NCI-H2196 treated with DMSO at 0.1 percent for 48 hours (cell line): ENCODE data around the gene ZDHHC24.

Experiments
- DNase-seq: peaks from one replicate; lab custom pipeline; 2025; ENCODE audit not compliant: unreplicated experiment; lab: John Stamatoyannopoulos, UW

ZDHHC24 gene

DNA sequence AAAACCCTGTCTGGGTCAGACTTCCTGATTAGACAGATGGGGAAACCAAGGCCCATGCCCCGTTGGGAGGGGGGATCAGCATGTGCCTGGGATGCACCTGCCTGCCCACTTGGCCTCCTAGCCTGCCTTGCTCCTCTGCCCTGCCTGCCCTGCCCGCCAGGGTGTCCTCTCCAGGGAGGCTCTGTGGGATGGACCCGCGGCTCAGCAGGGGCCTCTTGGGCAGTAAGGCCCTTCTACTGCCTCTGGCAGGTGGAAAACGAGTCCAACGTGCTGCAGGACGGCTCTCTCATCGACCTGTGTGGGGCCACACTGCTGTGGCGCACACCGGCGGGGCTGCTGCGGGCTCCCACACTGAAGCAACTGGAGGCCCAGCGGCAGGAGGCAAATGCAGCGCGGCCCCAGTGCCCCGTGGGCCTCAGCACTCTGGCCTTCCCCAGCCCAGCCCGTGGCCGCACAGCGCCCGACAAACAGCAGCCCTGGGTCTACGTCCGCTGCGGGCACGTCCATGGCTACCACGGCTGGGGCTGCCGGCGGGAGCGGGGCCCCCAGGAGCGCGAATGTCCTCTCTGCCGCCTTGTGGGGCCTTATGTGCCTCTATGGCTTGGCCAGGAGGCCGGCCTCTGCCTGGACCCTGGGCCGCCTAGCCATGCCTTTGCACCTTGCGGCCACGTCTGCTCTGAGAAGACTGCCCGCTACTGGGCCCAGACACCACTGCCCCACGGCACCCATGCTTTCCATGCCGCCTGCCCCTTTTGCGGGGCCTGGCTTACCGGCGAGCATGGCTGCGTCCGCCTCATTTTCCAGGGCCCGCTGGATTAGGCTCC is 70.3 kb downstream of the ZDHHC24 start:
- DNase-seq = no peak

DNA sequence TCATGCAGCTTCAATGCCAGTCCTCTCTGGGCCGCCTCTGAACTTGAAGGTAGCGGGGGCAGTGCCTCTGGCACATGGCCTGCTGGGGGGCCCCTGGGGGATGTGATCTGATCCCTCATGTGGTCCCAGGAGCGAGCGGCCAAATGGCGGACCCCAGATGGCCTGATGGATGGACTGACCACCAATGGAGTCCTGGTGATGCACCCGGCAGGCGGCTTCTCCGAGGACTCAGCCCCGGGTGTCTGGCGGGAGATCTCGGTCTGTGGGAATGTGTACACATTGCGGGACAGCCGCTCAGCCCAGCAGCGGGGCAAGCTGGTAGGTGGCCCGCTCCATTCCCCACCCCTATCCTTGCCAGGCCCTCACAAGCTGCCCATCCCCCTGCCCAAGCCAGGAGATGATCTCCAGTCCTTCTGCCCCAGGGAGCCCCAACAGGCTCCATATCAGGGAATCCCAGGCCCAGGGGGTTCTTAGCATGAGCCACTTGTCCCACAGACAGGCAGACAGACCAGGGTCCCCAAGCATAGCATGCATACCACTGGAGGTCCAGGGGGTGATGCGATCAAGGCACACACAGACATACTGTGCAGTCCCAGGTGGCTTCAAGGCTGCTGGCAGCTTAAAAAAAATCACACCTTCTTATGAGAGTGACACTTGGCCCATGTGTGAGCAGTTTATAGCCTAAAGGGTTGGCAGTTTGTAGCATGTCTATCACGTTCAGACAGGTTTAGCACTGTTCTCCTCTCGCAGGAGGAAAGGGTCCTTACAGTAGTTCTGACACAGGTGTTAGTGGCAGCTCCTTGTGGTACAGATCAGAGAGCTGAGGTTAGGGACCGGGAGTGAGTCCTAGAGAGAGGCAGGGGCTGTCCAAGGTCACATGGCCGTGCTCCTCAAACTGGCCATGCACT is 72.0 kb downstream of the ZDHHC24 start:
- no peak for DNase-seq

DNA sequence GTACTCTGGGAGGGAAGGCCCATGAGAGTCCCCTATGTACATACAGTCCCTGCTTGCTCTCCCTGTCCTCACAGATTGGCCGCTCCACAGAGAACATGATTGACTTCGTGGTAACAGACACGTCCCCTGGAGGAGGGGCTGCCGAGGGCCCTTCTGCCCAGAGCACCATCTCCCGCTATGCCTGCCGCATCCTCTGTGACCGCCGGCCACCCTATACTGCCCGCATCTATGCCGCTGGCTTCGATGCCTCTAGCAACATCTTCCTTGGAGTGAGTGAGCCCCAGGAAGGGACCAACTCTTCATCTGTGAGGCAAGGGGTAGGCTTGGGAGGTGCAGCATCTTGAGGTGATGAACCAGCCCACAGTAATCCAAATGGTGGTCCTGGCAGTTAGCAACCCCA is 72.7 kb downstream of the ZDHHC24 start:
- no peak for DNase-seq

DNA sequence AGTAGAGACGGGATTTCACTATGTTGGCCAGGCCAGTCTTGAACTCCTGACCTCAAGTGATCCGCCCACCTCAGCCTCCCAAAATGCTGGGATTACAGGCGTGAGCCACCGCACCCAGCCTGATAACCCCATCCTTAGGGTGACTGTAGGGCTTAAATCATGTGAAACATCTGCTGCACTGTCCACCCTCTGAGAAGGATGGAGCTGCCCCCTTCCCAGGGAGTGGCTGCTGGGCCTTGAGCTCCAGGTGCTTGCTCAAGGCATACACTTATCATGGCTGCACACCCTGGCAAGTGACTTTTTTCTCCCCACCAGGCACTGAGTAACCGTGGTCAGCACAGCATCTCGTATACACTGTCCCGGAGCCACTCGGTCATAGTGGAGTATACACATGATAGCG is 73.8 kb downstream of the ZDHHC24 start:
- DNase-seq = no peak

DNA sequence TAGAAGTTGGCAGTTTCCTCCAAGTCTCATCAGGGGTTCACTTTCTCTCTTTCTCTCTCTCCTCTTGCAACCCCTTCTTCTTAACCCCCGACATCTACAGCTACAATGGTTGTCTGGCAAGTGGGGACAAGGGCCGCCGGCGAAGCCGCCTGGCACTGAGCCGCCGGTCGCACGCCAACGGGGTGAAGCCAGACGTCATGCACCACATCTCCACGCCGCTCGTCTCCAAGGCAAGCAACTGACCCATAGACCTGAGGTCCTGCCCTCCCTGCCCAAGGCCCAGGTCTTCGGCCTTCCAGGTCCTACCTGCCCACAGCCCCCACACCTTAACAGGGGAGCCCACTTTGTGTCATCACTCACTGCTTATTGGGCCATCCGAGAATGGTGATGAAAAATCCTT is 74.7 kb downstream of the ZDHHC24 start:
- no peak for DNase-seq
